Chondrocyte (in vitro differentiated cells): ENCODE data around the gene TMEM171. TPM values are rescaled to one million over a fixed set of nuclear protein-coding genes. Genes with fewer than 3 reads are reported as not detected.
A peak's percentile ranks its signal among the peaks of the same experiment; 100 is the strongest.

ENCODE experiments used
- DNase-seq: peaks from one replicate; pipeline ENCODE4 v3.0.0; 2021; ENCODE audit warnings: mixed read lengths, low spot score
- H3K27ac Mint-ChIP-seq: one replicate; pipeline ENCODE4 v1.8.0; 2021; ENCODE audit warnings: mild to moderate bottlenecking, moderate library complexity, mixed read lengths; ENCODE audit not compliant: unreplicated experiment
- H3K27me3 Mint-ChIP-seq: 2 replicates; pipeline ENCODE4 v1.8.0; 2021; ENCODE audit warnings: low read depth, mixed read lengths
- H3K36me3 Mint-ChIP-seq: 2 replicates; pipeline ENCODE4 v1.8.0; 2021; ENCODE audit warnings: low read depth, mixed read lengths
- H3K4me1 Mint-ChIP-seq: 2 replicates; pipeline ENCODE4 v1.8.0; 2021; ENCODE audit warnings: low read depth, mild to moderate bottlenecking, mixed read lengths
- H3K4me3 Mint-ChIP-seq: one replicate; pipeline ENCODE4 v1.8.0; 2021; ENCODE audit warnings: mild to moderate bottlenecking, moderate library complexity, mixed read lengths; ENCODE audit not compliant: unreplicated experiment
- H3K9me3 Mint-ChIP-seq: 2 replicates; pipeline ENCODE4 v1.8.0; 2021; ENCODE audit warnings: low read depth, mixed read lengths
- total RNA-seq: library from RNA; stranded (reverse); gene quantifications from 3 replicates; pipeline ENCODE4 v1.2.1, GENCODE V29; 2021
- TF ChIP-seq, protein P1 (sequence below): fragments of 200-600 bp; sonication (generic); IDR thresholded peaks from 2 replicates; pipeline ENCODE4 v1.5.0; 2021; ENCODE audit warnings: antibody characterized with exemption, mild to moderate bottlenecking, moderate library complexity

The TMEM171 gene
- total RNA-seq, 1 donor from 2014 or later = 2.6 TPM

- TF ChIP-seq, protein P1, sequence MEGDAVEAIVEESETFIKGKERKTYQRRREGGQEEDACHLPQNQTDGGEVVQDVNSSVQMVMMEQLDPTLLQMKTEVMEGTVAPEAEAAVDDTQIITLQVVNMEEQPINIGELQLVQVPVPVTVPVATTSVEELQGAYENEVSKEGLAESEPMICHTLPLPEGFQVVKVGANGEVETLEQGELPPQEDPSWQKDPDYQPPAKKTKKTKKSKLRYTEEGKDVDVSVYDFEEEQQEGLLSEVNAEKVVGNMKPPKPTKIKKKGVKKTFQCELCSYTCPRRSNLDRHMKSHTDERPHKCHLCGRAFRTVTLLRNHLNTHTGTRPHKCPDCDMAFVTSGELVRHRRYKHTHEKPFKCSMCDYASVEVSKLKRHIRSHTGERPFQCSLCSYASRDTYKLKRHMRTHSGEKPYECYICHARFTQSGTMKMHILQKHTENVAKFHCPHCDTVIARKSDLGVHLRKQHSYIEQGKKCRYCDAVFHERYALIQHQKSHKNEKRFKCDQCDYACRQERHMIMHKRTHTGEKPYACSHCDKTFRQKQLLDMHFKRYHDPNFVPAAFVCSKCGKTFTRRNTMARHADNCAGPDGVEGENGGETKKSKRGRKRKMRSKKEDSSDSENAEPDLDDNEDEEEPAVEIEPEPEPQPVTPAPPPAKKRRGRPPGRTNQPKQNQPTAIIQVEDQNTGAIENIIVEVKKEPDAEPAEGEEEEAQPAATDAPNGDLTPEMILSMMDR = no peak
- Mint-ChIP-seq H3K27me3 (no peaks in the 10 kb centered on the region), H3K9me3 (peaks cover 10% of the 10 kb centered on the region), H3K36me3 (peaks cover 4% of the 10 kb centered on the region), H3K27ac (no peak overlapping the region), H3K4me3 (no peak overlapping the region), H3K4me1 (no peaks in the 10 kb centered on the region)
- no peak for DNase-seq
Observed at GRCh38 chr5:73104326-73104725, 16.0 kb upstream of the TMEM171 start.

DNA sequence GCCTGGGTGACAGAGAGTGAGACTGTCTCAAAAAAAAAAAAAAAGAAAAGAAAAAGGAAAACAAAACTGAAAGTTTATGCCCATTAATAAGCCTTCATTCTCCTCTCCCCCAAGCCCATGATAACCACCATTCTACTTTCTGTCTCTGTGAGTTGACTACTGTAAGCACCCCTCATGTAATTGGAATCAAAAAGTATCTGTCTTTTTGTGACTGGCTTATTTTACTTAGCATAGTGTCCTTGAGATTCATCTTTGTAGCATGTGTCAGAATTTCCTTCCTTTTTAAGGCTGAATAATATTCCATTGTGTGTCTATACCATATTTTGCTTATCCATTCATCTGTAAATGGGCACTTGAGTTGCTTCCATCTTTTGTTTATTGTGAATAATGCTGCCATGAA lies 14.0 kb upstream of the TMEM171 start:
- no peak overlapping the region for H3K27ac Mint-ChIP-seq
- peaks cover 2% of the 10 kb centered on the region for H3K27me3 Mint-ChIP-seq
- no peak overlapping the region for H3K4me3 Mint-ChIP-seq
- H3K36me3 Mint-ChIP-seq = peaks cover 4% of the 10 kb centered on the region
- H3K4me1 Mint-ChIP-seq = no peaks in the 10 kb centered on the region
- no peak for DNase-seq
- peaks cover 10% of the 10 kb centered on the region for H3K9me3 Mint-ChIP-seq
- TF ChIP-seq, protein P1 = no peak

- H3K9me3 Mint-ChIP-seq = peaks cover 16% of the 10 kb centered on the region
- H3K4me3 Mint-ChIP-seq = no peak overlapping the region
- H3K36me3 Mint-ChIP-seq = peaks cover 10% of the 10 kb centered on the region
- TF ChIP-seq, protein P1 = no peak
- no peak for DNase-seq
- H3K27me3 Mint-ChIP-seq = peaks cover 2% of the 10 kb centered on the region
- no peak overlapping the region for H3K27ac Mint-ChIP-seq
- H3K4me1 Mint-ChIP-seq = peaks cover 6% of the 10 kb centered on the region
Observed at GRCh38 chr5:73110190-73110589, 10.2 kb upstream of the TMEM171 start.

- H3K36me3 Mint-ChIP-seq = peaks cover 10% of the 10 kb centered on the region
- peaks cover 16% of the 10 kb centered on the region for H3K9me3 Mint-ChIP-seq
- H3K27ac Mint-ChIP-seq = no peak overlapping the region
- no peak for DNase-seq
- no peak overlapping the region for H3K4me3 Mint-ChIP-seq
- peaks cover 2% of the 10 kb centered on the region for H3K27me3 Mint-ChIP-seq
- TF ChIP-seq, protein P1 = no peak
- H3K4me1 Mint-ChIP-seq = peaks cover 19% of the 10 kb centered on the region
Observed at GRCh38 chr5:73111536-73111935, 8.8 kb upstream of the TMEM171 start.

GRCh38 chr5:73112359-73112758 lies 8.0 kb upstream of the TMEM171 start:
- H3K4me3 Mint-ChIP-seq = no peak overlapping the region
- peak overlapping the region; percentile 2 for H3K27ac Mint-ChIP-seq
- peaks cover 19% of the 10 kb centered on the region for H3K9me3 Mint-ChIP-seq
- peaks cover 2% of the 10 kb centered on the region for H3K27me3 Mint-ChIP-seq
- H3K4me1 Mint-ChIP-seq = peaks cover 22% of the 10 kb centered on the region
- DNase-seq = no peak
- H3K36me3 Mint-ChIP-seq = peaks cover 10% of the 10 kb centered on the region
- TF ChIP-seq, protein P1 = no peak
